Measurements from ENCODE around the gene UNC50. TPM values are rescaled to one million over a fixed set of nuclear protein-coding genes. Genes with fewer than 3 reads are reported as not detected.
A peak's percentile ranks its signal among the peaks of the same experiment; 100 is the strongest.

The UNC50 gene
- total and polyA plus RNA-seq, 2 experiments from 2014 or later: 35.0 to 60.8 TPM

DNA sequence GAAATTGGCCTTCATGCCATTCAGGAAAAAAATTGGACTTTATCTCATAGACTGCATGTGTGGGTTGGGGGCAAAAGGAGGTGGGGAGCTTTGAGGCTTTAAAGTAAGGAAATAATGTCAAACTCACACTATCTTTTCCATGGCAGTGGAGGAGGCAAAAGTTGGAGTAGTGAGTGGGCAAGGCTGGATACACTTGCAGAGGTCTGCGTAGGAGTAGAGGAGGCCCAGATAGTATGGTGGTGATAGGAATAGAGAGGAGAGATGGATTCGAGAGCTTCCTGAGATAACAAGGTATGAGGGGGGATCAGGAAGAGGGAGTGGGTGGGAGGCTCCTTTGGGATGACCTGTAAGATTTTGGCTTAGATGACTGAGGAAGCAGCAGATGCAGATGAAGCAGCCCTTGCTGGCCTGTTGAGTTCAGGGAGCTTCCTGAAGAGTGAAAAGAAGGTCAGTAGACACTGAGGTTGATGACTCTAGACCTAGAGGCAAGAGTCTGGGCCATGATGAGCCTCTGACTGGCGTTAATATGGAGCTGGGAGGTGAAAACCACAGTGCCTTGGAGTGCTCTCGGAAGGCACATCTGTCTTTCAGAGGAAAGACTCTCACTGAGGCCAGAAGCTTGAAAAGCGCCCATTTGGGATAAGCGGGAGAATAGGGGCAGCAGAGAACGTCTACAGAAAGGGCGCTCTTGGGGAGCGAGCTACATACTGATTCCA, 5.8 kb downstream of the UNC50 start:
- Histone ChIP-seq H3K4me3 (no peak overlapping the region), H3K27ac (no peak overlapping the region), H3K36me3 (peaks cover 65% of the 10 kb centered on the region), H3K9me3 (ENCODE audit: low read depth) (no peaks in the 10 kb centered on the region), H3K27me3 (no peaks in the 10 kb centered on the region), H3K4me1 (ENCODE audit: low read depth) (peaks cover 4% of the 10 kb centered on the region)
- no peak for DNase-seq (ENCODE audit: low read depth in 1 of 2, low spot score in 1 of 2)
- TF ChIP-seq, protein P1, sequence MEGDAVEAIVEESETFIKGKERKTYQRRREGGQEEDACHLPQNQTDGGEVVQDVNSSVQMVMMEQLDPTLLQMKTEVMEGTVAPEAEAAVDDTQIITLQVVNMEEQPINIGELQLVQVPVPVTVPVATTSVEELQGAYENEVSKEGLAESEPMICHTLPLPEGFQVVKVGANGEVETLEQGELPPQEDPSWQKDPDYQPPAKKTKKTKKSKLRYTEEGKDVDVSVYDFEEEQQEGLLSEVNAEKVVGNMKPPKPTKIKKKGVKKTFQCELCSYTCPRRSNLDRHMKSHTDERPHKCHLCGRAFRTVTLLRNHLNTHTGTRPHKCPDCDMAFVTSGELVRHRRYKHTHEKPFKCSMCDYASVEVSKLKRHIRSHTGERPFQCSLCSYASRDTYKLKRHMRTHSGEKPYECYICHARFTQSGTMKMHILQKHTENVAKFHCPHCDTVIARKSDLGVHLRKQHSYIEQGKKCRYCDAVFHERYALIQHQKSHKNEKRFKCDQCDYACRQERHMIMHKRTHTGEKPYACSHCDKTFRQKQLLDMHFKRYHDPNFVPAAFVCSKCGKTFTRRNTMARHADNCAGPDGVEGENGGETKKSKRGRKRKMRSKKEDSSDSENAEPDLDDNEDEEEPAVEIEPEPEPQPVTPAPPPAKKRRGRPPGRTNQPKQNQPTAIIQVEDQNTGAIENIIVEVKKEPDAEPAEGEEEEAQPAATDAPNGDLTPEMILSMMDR (IDR thresholded peaks at IDR 0.05; ENCODE audit: low read depth, low read length): no peak

GRCh38 chr2:98615481-98615880, 7.1 kb downstream of the UNC50 start:
- Histone ChIP-seq H3K9me3 (ENCODE audit: low read depth) (no peaks in the 10 kb centered on the region), H3K4me3 (no peak overlapping the region), H3K27ac (no peak overlapping the region), H3K36me3 (peaks cover 60% of the 10 kb centered on the region), H3K27me3 (no peaks in the 10 kb centered on the region), H3K4me1 (ENCODE audit: low read depth) (no peaks in the 10 kb centered on the region)
- DNase-seq (ENCODE audit: low read depth in 1 of 2, low spot score in 1 of 2): no peak
- TF ChIP-seq, protein P1 (IDR thresholded peaks at IDR 0.05; ENCODE audit: low read depth, low read length): no peak

- H3K27me3 ChIP-seq: no peaks in the 10 kb centered on the region
- no peaks in the 10 kb centered on the region for H3K4me1 ChIP-seq (ENCODE audit: low read depth)
- DNase-seq (ENCODE audit: low read depth in 1 of 2, low spot score in 1 of 2): no peak
- H3K9me3 ChIP-seq (ENCODE audit: low read depth): no peaks in the 10 kb centered on the region
- H3K36me3 ChIP-seq: peaks cover 46% of the 10 kb centered on the region
- H3K4me3 ChIP-seq: no peak overlapping the region
- H3K27ac ChIP-seq: no peak overlapping the region
- TF ChIP-seq, protein P1 (IDR thresholded peaks at IDR 0.05; ENCODE audit: low read depth, low read length): no peak
Measured at GRCh38 chr2:98617149-98617548, 8.8 kb downstream of the UNC50 start.

- Histone ChIP-seq H3K9me3 (ENCODE audit: low read depth) (no peaks in the 10 kb centered on the region), H3K36me3 (no peaks in the 10 kb centered on the region), H3K27ac (no peak overlapping the region), H3K27me3 (no peaks in the 10 kb centered on the region), H3K4me3 (no peak overlapping the region), H3K4me1 (ENCODE audit: low read depth) (no peaks in the 10 kb centered on the region)
- TF ChIP-seq, protein P1 (IDR thresholded peaks at IDR 0.05; ENCODE audit: low read depth, low read length): no peak
- peak in 1 of 2 donors; percentile 79 for DNase-seq (ENCODE audit: low read depth in 1 of 2, low spot score in 1 of 2)
Measured at GRCh38 chr2:98623657-98624056, 15.3 kb downstream of the UNC50 start.

DNA sequence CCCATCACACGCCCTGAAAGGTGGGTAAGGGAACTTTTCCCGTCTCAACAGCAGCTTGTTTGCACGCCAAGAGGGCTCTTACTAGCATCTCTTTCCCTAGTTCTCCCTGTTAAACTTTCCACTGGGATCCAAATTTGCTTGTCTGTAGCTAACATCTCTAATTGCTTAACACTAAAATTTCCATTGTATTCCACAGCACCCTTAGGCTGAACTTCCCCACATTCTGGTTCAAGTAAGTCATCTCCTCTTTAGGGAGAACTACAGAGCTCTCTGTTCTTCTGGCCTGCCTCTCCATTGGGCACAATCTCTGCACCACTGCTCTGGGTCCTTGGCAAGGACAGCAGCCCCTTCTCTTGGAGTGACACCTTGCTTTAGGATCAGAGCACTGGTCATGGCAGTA, 24.0 kb downstream of the UNC50 start:
- H3K9me3 ChIP-seq (ENCODE audit: low read depth): no peaks in the 10 kb centered on the region
- H3K4me3 ChIP-seq: no peak overlapping the region
- H3K27ac ChIP-seq: no peak overlapping the region
- TF ChIP-seq, protein P1 (IDR thresholded peaks at IDR 0.05; ENCODE audit: low read depth, low read length): no peak
- H3K4me1 ChIP-seq (ENCODE audit: low read depth): no peaks in the 10 kb centered on the region
- no peaks in the 10 kb centered on the region for H3K27me3 ChIP-seq
- H3K36me3 ChIP-seq: no peaks in the 10 kb centered on the region
- DNase-seq (ENCODE audit: low read depth in 1 of 2, low spot score in 1 of 2): no peak
